SJCRH30 (cell line): Measurements from ENCODE around the gene GBX2. TPM values are rescaled to one million over a fixed set of nuclear protein-coding genes. Genes with fewer than 3 reads are reported as not detected.
A peak's percentile ranks its signal among the peaks of the same experiment; 100 is the strongest.

Experiments
- DNase-seq, 2 experiments: peaks; one replicate each; pipeline ENCODE4 v3.0.0-alpha.2; 2015 to 2020
- H3K27ac ChIP-seq: fragments of 250-450 bp; sonication (Bioruptor Pico); 2 replicates; pipeline ENCODE4 v1.5.1; 2020; ENCODE audit warnings: mild to moderate bottlenecking, moderate library complexity
- H3K27me3 ChIP-seq: fragments of 250-450 bp; sonication (Bioruptor Pico); 2 replicates; pipeline ENCODE4 v1.5.1; 2020; ENCODE audit warnings: mild to moderate bottlenecking, moderate library complexity
- H3K36me3 ChIP-seq: fragments of 250-450 bp; sonication (Bioruptor Pico); 2 replicates; pipeline ENCODE4 v1.5.1; 2020; ENCODE audit warnings: mild to moderate bottlenecking, moderate library complexity
- H3K4me1 ChIP-seq: fragments of 250-450 bp; sonication (Bioruptor Pico); 2 replicates; pipeline ENCODE4 v1.5.1; 2020; ENCODE audit warnings: mild to moderate bottlenecking, moderate library complexity
- H3K4me3 ChIP-seq: fragments of 250-450 bp; sonication (Bioruptor Pico); 2 replicates; pipeline ENCODE4 v1.5.1; 2020; ENCODE audit warnings: mild to moderate bottlenecking, moderate library complexity
- H3K9me3 ChIP-seq: fragments of 250-450 bp; sonication (Bioruptor Pico); replicated peaks from 2 replicates; pipeline ENCODE4 v1.5.1; 2020; ENCODE audit warnings: mild to moderate bottlenecking, moderate library complexity
- total RNA-seq: library from RNA; depleted of rRNA; stranded (reverse); fragments of >200 nt; shearing (Covaris generic); gene quantifications from 2 replicates; pipeline ENCODE4 v1.2.3, GENCODE V29; 2014; rRNA removed

The GBX2 gene
- total RNA-seq, result 17.9 and 18.4 TPM in 2 replicates

GRCh38 chr2:236168110-236169080 lies at the start of gene GBX2:
GBX2 (minus strand) TSS chr2:236168386; CDS start chr2:236167971, 415 bp downstream.
- peak within 1 kb of the TSS; percentile 84 for H3K4me3 ChIP-seq
- H3K36me3 ChIP-seq, result peaks cover 15% of the 10 kb centered on the region
- H3K27ac ChIP-seq, result peak within 1 kb of the TSS; percentile 58
- H3K27me3 ChIP-seq, result no peaks in the 10 kb centered on the region
- H3K9me3 ChIP-seq, result no peaks in the 10 kb centered on the region
- H3K4me1 ChIP-seq, result peaks cover 12% of the 10 kb centered on the region
- peak; percentile 89 to 95 for DNase-seq

DNA sequence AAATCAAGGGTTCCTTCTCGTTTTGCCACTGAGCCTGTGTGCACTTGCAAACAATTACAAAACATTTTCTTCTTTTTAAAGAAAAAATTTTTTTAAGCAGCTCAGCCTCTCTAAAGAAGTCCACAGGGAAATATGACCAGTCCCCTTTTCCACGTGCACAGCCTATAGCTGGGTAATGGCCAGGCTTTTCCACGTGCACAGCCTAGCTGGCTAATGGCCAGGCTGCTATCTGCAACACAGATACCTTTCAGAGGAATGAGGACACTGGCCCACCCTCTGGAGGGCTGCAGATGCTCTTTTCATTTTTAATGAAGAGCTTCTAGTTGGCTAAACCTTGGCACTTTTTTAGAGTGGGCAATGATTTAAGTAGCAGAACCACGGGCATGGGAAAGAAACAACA lies 49.7 kb upstream of the GBX2 start:
- H3K27ac ChIP-seq, result no peak overlapping the region
- H3K27me3 ChIP-seq, result no peaks in the 10 kb centered on the region

GRCh38 chr2:236216711-236217110 lies 48.5 kb upstream of the GBX2 start:
- Histone ChIP-seq H3K27me3 (no peaks in the 10 kb centered on the region), H3K27ac (no peak overlapping the region), H3K36me3 (peaks cover 20% of the 10 kb centered on the region), H3K4me1 (peaks cover 7% of the 10 kb centered on the region; the same call in 1 of the 2 replicates), H3K9me3 (no peaks in the 10 kb centered on the region), H3K4me3 (no peak overlapping the region)
- DNase-seq, result no peak

More for the DNA sequence above, 49.7 kb upstream of the GBX2 start:
- Histone ChIP-seq H3K9me3 (0 out of 2 replicates have a peak, but pooled peaks cover under 1% of the 10 kb centered on the region), H3K4me1 (peaks cover 7% of the 10 kb centered on the region; the same call in 1 of the 2 replicates), H3K36me3 (peaks cover 22% of the 10 kb centered on the region), H3K4me3 (no peak overlapping the region)
- DNase-seq, result no peak

- Histone ChIP-seq H3K9me3 (no peaks in the 10 kb centered on the region), H3K4me1 (peaks cover 7% of the 10 kb centered on the region; the same call in 1 of the 2 replicates), H3K27me3 (no peaks in the 10 kb centered on the region), H3K27ac (no peak overlapping the region), H3K36me3 (peaks cover 12% of the 10 kb centered on the region), H3K4me3 (no peak overlapping the region)
- DNase-seq, result no peak
These were observed 47.7 kb upstream of the GBX2 start for GRCh38 chr2:236215761-236216333.

- H3K4me1 ChIP-seq, result peaks cover 7% of the 10 kb centered on the region; the same call in 1 of the 2 replicates
- H3K27me3 ChIP-seq, result no peaks in the 10 kb centered on the region
- DNase-seq, result no peak
- no peak overlapping the region for H3K4me3 ChIP-seq
- peaks cover 10% of the 10 kb centered on the region; the same call in 1 of the 2 replicates for H3K36me3 ChIP-seq
- no peak overlapping the region for H3K27ac ChIP-seq
- no peaks in the 10 kb centered on the region for H3K9me3 ChIP-seq
These were observed 47.0 kb upstream of the GBX2 start for GRCh38 chr2:236215196-236215595.

DNA sequence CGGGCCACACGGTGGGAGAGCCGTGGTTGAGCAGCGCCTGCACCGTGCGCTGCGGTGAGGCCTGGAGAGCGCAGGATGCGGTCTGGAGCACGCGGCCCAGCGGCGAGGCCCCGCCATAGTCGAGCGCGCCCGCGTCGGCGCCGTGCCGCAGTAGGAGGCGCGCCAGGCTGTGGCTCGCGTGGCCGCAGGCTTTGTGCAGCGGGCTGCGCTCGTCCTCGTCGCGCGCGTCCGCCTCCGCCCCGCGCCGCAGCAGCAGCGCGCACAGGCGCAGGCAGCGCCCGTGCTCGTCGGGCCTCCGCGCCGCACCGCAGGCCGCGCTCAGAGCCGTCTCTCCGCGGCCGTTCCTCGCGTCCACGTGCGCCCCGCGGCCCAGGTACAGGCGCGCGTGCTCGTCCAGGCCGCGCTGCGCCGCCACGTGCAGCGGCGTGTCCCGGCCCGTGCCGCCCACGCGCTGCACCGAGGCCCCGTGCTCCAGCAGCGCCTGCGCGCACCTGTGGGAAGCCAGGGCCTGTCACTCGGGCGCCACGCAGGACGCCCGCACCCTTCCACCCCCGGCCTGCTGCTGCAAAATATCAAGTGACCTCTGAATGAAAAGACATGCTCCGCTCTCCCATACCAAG lies 46.3 kb upstream of the GBX2 start:
- DNase-seq, result no peak
- H3K27ac ChIP-seq, result no peak overlapping the region
- peaks cover 7% of the 10 kb centered on the region; the same call in 1 of the 2 replicates for H3K4me1 ChIP-seq
- peaks cover 10% of the 10 kb centered on the region; the same call in 1 of the 2 replicates for H3K36me3 ChIP-seq
- no peaks in the 10 kb centered on the region for H3K9me3 ChIP-seq
- no peaks in the 10 kb centered on the region for H3K27me3 ChIP-seq
- no peak overlapping the region for H3K4me3 ChIP-seq

DNA sequence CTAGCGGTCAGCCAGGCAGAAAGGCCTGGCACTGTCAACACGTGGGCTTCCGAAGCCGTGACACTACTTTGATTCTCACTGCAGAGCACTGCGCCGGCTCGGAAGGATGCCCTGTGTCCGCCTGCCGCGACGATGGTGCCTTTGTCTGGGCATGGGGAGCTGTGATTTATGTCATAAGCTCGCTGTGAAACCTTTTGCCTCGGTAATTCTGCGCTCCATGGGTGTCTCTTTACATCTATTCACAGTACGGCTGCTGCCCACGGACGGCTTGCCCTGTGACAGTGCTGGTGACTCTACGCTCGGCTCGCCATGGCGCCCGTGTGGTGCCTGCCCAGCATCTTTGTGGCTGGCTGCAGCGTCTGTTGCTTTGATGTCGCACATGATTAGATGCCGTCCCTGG lies 43.1 kb upstream of the GBX2 start:
- no peak for DNase-seq
- H3K27me3 ChIP-seq, result no peaks in the 10 kb centered on the region

GRCh38 chr2:236210536-236210935 lies 42.4 kb upstream of the GBX2 start:
- Histone ChIP-seq H3K36me3 (peaks cover 4% of the 10 kb centered on the region; the same call in 1 of the 2 replicates), H3K27ac (no peak overlapping the region), H3K4me3 (no peak overlapping the region), H3K4me1 (no peaks in the 10 kb centered on the region), H3K9me3 (no peaks in the 10 kb centered on the region), H3K27me3 (no peaks in the 10 kb centered on the region)
- no peak for DNase-seq

More for the DNA sequence above, 43.1 kb upstream of the GBX2 start:
- Histone ChIP-seq H3K27ac (no peak overlapping the region), H3K9me3 (no peaks in the 10 kb centered on the region), H3K36me3 (peaks cover 4% of the 10 kb centered on the region; the same call in 1 of the 2 replicates), H3K4me3 (no peak overlapping the region), H3K4me1 (peaks cover 5% of the 10 kb centered on the region; the same call in 1 of the 2 replicates)

- Histone ChIP-seq H3K4me3 (no peak overlapping the region), H3K27ac (no peak overlapping the region), H3K36me3 (peaks cover 4% of the 10 kb centered on the region; the same call in 1 of the 2 replicates), H3K9me3 (no peaks in the 10 kb centered on the region), H3K4me1 (no peaks in the 10 kb centered on the region), H3K27me3 (no peaks in the 10 kb centered on the region)
- no peak for DNase-seq
These were observed 41.8 kb upstream of the GBX2 start for GRCh38 chr2:236209996-236210395.

GRCh38 chr2:236209535-236209934 lies 41.3 kb upstream of the GBX2 start:
- Histone ChIP-seq H3K36me3 (peaks cover 4% of the 10 kb centered on the region; the same call in 1 of the 2 replicates), H3K4me3 (no peak overlapping the region), H3K27ac (no peak overlapping the region), H3K9me3 (no peaks in the 10 kb centered on the region), H3K27me3 (no peaks in the 10 kb centered on the region), H3K4me1 (no peaks in the 10 kb centered on the region)
- DNase-seq, result peak in 1 of 2 experiments; percentile 15

- H3K4me3 ChIP-seq, result no peak overlapping the region
- no peak overlapping the region for H3K27ac ChIP-seq
- H3K9me3 ChIP-seq, result no peaks in the 10 kb centered on the region
- peaks cover 2% of the 10 kb centered on the region; the same call in 1 of the 2 replicates for H3K36me3 ChIP-seq
- no peaks in the 10 kb centered on the region for H3K27me3 ChIP-seq
- H3K4me1 ChIP-seq, result no peaks in the 10 kb centered on the region
- no peak for DNase-seq
These were observed 40.1 kb upstream of the GBX2 start for GRCh38 chr2:236208019-236208926.

GRCh38 chr2:236207472-236207871 lies 39.3 kb upstream of the GBX2 start:
- H3K36me3 ChIP-seq, result peaks cover 2% of the 10 kb centered on the region; the same call in 1 of the 2 replicates
- H3K4me3 ChIP-seq, result no peak overlapping the region
- no peaks in the 10 kb centered on the region for H3K9me3 ChIP-seq
- H3K27ac ChIP-seq, result no peak overlapping the region
- H3K27me3 ChIP-seq, result no peaks in the 10 kb centered on the region
- no peak for DNase-seq
- no peaks in the 10 kb centered on the region for H3K4me1 ChIP-seq

DNA sequence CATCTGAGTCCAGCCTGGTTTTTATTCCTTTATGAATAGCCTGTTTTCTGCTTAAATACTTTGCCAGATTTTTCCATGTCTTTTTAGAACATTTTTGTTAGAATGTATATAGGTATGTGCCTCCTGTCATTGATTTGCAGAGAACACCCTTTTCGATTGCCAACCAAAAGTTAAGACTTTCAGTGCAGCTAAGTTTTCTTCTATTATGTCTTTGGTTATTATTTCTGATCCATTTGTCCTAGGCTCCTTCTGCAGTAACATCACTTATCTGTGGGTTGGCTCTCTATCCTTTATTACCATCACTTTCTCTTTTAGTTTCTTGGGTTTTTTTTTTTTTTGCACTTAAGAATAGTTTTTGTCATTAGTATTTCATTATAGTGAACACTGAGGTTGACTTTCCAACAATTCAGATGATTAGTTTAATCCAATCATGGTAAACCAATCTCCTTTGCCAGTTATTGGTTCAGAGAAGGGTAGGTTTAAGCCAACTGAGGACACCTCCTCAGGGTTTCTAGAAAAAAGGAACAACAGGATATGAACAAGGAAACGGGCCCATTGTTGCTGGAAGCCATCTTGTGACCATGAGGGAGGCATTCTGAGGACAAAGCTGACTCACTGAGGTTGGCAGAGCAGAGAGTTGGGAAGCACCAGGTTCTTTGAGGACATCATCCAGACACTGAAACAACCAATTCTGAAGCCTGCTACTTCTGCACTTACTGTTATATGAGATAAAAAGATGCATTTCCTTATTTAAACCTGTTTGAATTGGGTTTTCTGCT lies 37.9 kb upstream of the GBX2 start:
- Histone ChIP-seq H3K27ac (no peak overlapping the region), H3K27me3 (no peaks in the 10 kb centered on the region), H3K4me1 (no peaks in the 10 kb centered on the region), H3K9me3 (no peaks in the 10 kb centered on the region), H3K36me3 (peaks cover 2% of the 10 kb centered on the region; the same call in 1 of the 2 replicates), H3K4me3 (no peak overlapping the region)
- no peak for DNase-seq
